GM18907 (cell line): ENCODE results near the gene NOTCH1.
A peak's percentile ranks its signal among the peaks of the same experiment; 100 is the strongest.

ENCODE experiments used
- ATAC-seq: cut with Tn5 transposase; IDR thresholded peaks from one replicate; pipeline ENCODE4 v1.9.1; 2021; ENCODE audit warnings: mild to moderate bottlenecking, moderate library complexity; ENCODE audit not compliant: unreplicated experiment

Gene NOTCH1

GRCh38 chr9:136487672-136488071 is 58.2 kb downstream of the NOTCH1 start:
- ATAC-seq: no peak

DNA sequence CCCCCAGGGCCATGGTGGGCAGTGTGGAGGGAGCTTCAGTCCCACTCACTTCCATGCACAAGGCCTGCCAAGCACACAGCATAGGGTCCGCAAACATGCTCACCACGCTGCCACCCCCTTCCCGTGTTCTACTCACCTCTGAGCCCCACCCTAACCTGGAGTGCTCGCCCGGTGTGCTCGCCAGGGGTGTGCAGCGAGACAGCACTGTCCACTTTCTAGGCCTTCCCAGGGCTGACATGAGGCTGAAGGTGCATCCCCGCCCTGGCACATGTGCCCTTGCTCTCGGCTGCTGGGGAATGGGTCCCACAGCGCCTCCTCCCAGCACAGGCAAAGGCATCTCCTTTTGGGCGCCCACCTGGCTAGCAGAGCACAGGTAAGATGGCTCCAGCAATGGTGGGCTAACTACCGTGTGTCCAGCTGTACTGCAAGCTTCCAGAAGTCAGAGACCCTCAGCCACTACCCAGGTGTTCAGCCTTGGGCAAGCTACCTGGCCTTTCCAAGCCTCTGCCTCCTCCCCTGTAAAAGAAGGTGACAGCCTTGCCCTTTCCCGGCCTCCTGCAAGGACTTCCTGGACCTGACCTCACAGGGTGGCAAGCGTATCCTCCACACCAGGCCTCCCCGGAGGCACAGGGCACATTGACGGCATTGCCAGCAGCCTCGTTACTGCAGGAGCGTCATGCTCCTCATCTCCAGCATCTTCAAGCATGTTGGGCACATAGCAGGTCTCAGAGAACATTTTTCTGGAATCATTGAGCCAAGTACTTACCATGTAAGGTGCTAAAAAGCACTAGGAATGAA is 58.8 kb downstream of the NOTCH1 start:
- ATAC-seq: no peak

DNA sequence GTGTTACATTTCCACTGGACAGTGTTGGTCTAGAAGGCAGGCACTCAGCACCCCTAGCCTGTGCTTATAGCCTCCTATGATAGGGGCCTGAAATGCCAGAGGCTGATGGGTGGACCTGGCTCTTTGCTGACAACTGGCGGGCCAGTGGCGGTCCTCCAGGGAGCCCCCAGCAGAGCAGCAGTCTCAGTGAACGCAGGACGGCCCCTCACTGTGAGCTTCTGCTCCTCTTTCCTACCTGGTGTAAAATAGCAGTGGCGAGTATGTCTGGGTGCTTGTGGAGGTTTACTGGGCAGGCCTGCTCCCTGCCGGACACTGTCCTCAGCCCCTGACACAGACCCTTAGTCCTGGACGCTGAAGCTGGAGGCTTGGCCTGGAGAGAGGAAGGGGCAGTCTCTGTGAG is 59.7 kb downstream of the NOTCH1 start:
- no peak for ATAC-seq

DNA sequence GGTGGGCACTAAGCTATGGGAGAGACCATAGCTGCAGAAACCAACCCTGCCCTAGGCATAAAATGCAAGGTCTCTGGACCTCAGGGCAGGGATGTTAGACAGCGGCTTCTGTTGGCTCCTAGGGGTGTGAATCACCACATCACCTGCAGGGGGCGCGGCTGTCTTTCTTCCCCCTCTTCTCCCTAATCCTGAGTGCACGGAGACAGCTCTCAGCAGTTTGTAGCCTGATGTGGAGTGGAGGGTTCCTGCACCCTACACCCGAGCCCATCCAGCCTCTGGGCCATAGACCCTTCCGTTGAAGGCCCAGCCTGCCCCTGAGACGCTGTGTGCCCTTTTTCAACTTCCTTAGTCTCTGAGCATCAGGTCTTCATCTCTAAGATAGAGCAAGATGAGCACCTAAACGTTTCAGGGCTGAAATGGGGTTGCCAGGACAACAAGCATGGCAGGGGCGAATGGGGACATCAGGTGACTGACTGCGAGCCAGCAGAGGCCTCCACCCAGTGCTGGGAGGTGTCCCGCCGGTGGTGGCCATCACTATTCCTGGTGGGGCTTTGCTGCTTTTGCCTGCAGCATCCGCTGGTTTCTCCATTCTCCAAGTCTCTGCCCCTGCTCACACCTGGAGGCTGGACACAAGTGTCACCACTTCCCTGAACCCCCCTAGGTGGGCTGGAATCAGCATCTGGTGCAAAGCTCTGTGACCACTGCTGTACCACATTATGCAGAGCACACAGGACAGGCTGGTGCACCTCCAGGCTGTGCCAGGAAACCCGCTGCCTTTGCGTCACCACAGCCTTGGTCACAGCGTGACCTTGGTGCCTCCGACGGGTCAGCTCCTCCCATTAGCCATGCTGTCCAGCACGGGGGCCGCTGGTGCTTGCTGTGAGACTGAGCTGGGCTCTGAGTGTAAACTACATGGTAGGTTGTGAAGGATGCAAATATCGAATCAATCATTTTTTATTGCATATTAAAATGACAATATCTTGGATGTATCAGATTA is 60.5 kb downstream of the NOTCH1 start:
- ATAC-seq: no peak

GRCh38 chr9:136484153-136485048 is 61.4 kb downstream of the NOTCH1 start:
- peak; percentile 2 for ATAC-seq

GRCh38 chr9:136483589-136484152 is 62.2 kb downstream of the NOTCH1 start:
- peak; percentile 66 for ATAC-seq

GRCh38 chr9:136482793-136483588 is 62.9 kb downstream of the NOTCH1 start, which contains the start of gene SEC16A:
Gene SEC16A, minus strand, starts transcription at chr9:136483040. Its CDS starts 5,425 bp downstream, at chr9:136477615.
- peak; percentile 57 for ATAC-seq

GRCh38 chr9:136482046-136482792 is 63.6 kb downstream of the NOTCH1 start:
- ATAC-seq: no peak

GRCh38 chr9:136481558-136481957 is 64.3 kb downstream of the NOTCH1 start:
- no peak for ATAC-seq

DNA sequence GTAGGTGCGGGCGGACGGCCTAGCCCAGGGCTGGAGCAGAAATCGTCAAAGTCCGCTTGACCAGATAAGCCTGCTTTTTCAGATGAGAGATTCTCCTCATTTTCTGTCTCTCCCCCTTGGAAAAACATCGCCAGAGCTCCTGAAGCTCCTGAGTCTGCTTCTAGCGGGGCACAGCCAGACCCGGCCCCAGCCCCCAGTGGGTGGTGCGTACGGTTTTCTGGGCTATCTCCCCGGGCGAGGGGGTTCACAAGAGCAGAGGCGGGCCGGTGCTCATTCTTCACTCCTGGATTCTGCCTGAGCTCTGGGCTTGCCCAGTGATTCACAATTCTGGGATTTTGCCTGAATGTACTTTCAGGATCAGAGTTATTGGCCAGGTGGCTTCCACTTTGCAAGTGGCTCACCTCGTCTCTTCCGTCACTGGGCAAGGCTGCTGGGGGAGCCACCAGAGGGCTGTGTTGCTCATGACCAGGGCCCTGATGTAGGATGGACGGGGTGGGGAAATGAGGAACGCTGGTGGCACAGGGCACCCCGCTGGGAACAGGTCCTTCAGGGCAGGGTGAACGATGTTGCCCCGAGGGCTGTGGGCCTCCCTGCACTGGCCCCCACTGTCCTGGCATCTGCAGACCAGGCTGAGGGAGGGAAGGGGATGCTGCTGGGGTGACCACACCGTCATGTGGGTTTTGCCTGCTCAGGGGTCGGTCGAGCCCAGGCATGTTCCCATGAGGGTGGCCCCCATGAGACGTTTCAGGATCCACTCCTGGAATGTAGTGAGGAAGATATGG is 69.3 kb downstream of the NOTCH1 start:
- no peak for ATAC-seq

GRCh38 chr9:136474974-136475865 is 70.6 kb downstream of the NOTCH1 start:
- ATAC-seq: no peak

- no peak for ATAC-seq
These were observed 71.7 kb downstream of the NOTCH1 start for GRCh38 chr9:136474021-136474640.

DNA sequence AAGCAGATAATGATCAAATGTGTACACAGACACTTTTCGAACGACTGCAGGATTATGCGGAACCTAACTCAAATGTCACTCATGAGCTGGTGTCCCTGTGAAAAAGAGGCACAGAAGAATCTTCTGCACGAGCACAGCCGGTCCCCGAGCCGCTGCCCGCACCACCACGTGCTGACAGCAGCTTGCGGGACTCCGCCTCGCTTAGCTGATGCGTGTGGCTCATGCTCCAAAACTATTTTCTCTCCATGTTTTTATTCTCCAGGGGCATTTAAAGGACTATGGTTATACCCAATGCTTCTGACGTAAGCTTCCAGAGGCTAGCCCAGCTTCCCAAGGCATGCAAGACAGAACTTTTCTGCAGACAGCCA is 72.5 kb downstream of the NOTCH1 start:
- no peak for ATAC-seq

DNA sequence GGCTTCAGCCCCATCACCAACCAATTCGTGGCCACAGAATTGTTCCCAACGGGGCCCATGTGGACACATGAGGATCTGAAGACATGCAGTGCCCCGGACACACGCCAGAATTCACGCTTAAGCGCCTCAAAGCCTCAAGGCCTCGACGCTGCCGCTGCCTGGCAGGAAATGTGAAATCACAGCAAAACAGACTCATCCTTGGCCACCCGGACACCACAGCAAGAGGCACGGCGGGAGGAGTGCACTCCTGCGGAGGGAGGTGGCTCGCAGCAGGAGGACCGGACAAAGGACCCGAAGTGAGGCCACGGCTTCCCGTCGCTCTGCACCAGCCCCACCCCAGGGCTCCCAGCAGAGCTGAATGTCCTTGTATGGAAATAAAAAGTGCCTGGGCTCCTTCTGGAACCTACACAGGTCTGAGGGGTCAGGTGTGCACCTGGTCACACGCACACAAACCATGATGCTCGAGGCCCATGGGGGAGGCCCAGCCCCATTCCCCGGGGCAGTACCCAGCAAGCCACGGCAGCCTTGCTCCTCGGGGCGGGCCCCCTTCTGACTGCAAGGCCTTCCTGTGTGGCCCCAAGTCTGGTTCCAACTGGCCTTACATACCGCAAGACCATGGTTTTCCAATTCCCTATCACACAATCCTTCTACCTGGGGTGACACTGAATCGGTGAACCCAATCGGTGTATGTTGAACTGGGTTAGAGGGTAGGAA is 73.1 kb downstream of the NOTCH1 start:
- no peak for ATAC-seq

DNA sequence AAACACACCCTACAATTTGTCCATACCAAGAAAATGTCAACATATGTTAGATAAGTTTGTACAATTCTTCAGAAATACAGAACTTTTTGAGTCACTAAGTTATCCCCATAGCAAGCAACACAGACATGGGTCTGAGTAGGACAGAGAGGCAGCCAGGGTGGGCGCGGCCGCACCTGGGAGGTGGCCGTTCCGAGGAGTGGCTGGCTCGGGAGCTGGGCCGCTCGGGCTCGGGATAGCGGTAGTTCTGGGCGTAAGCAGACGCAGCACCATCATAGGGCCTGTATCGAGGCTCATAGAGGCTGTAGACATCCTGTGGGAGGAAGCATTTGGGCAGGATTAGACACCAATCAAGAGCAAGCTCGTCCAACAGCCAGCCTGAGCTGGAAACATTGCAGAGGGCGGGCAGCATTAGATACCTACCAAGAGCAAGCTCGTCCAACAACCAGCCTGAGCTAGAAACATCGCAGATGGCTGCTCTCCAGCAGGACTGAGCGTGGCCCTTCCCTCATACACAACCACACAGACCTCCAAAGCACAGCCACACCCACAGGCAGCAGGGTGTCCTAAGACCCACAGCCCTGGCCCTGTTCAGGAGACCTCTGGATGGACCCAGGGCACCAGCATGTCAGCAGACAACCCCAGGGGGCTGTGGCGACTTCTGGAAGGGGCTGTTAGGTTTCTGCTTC is 73.9 kb downstream of the NOTCH1 start:
- no peak for ATAC-seq
